Astrocyte (in vitro differentiated cells and primary cell): ENCODE measurements around the gene MRGPRE. TPM values are rescaled to one million over a fixed set of nuclear protein-coding genes. Genes with fewer than 3 reads are reported as not detected.

Experiments used
- DNase-seq: peaks from one replicate; pipeline ENCODE4 v3.0.0-alpha.2; 2010; ENCODE audit warnings: low read depth
- FAIRE-seq: peaks from 2 replicates; lab custom pipeline; 2011; peaks lifted over from hg19 to GRCh38; lab: Jason Lieb, UNC
- H2AFZ ChIP-seq: 2 replicates; pipeline ENCODE4 v1.6.0; 2012; ENCODE audit warnings: low read depth, low read length, inconsistent platforms
- H3K27ac ChIP-seq: 2 replicates; pipeline ENCODE4 v1.5.1; 2011; ENCODE audit warnings: low read depth, low read length, inconsistent platforms
- H3K27me3 ChIP-seq: 2 replicates; pipeline ENCODE4 v1.6.0; 2011; ENCODE audit warnings: low read length, inconsistent platforms; ENCODE audit not compliant: insufficient read depth
- H3K36me3 ChIP-seq: 2 replicates; pipeline ENCODE4 v1.5.1; 2011; ENCODE audit warnings: low read length, inconsistent platforms; ENCODE audit not compliant: insufficient read depth
- H3K4me1 ChIP-seq: 2 replicates; pipeline ENCODE4 v1.5.1; 2011; ENCODE audit warnings: low read length, inconsistent platforms; ENCODE audit not compliant: insufficient read depth
- H3K4me2 ChIP-seq: 2 replicates; pipeline ENCODE4 v1.6.0; 2012; ENCODE audit warnings: low read length, inconsistent platforms
- H3K4me3 ChIP-seq: 2 replicates; pipeline ENCODE4 v1.5.1; 2011; ENCODE audit warnings: low read depth, mild to moderate bottlenecking, low read length, inconsistent platforms; ENCODE audit not compliant: insufficient read depth
- H3K79me2 ChIP-seq: 2 replicates; pipeline ENCODE4 v1.6.0; 2012; ENCODE audit warnings: mild to moderate bottlenecking, low read length, inconsistent platforms; ENCODE audit not compliant: insufficient read depth
- H3K9ac ChIP-seq: 2 replicates; pipeline ENCODE4 v1.6.0; 2012; ENCODE audit warnings: mild to moderate bottlenecking, low read length, inconsistent platforms
- H3K9me3 ChIP-seq: 2 replicates; pipeline ENCODE4 v1.5.1; 2012; ENCODE audit warnings: low read depth, mild to moderate bottlenecking, low read length, inconsistent platforms; ENCODE audit not compliant: insufficient read depth
- H4K20me1 ChIP-seq: 2 replicates; pipeline ENCODE4 v1.6.0; 2012; ENCODE audit warnings: low read length, inconsistent platforms; ENCODE audit not compliant: insufficient read depth
- H3K27ac Mint-ChIP-seq: one replicate; pipeline ENCODE4 v1.8.0; 2021; ENCODE audit warnings: mild to moderate bottlenecking, mixed read lengths; ENCODE audit not compliant: unreplicated experiment
- H3K27me3 Mint-ChIP-seq: one replicate; pipeline ENCODE4 v1.8.0; 2021; ENCODE audit warnings: low read depth, mixed read lengths; ENCODE audit not compliant: unreplicated experiment
- H3K36me3 Mint-ChIP-seq: one replicate; pipeline ENCODE4 v1.8.0; 2021; ENCODE audit warnings: low read depth, mixed read lengths; ENCODE audit not compliant: unreplicated experiment
- H3K4me1 Mint-ChIP-seq: one replicate; pipeline ENCODE4 v1.8.0; 2021; ENCODE audit warnings: low read depth, mixed read lengths; ENCODE audit not compliant: unreplicated experiment
- H3K4me3 Mint-ChIP-seq: one replicate; pipeline ENCODE4 v1.8.0; 2021; ENCODE audit warnings: mild to moderate bottlenecking, moderate library complexity, mixed read lengths; ENCODE audit not compliant: unreplicated experiment
- H3K9me3 Mint-ChIP-seq: one replicate; pipeline ENCODE4 v1.8.0; 2021; ENCODE audit warnings: mild to moderate bottlenecking, mixed read lengths; ENCODE audit not compliant: unreplicated experiment
- EZH2 ChIP-seq: IDR thresholded peaks from 2 replicates; pipeline ENCODE4 v1.6.1; 2012; ENCODE audit warnings: mild to moderate bottlenecking, low read length, inconsistent platforms; ENCODE audit not compliant: insufficient read depth
- total RNA-seq: library from RNA; stranded (reverse); gene quantifications from 2 replicates; pipeline ENCODE4 v1.2.1, GENCODE V29; 2021
- TF ChIP-seq, protein P1 (sequence below): IDR thresholded peaks from 2 replicates; pipeline ENCODE4 v1.5.1; 2011; ENCODE audit warnings: low read depth, mild to moderate bottlenecking, inconsistent platforms, low read length, moderate library complexity; ENCODE audit not compliant: insufficient read depth

The MRGPRE gene
- total RNA-seq, 1 donor from 2014 or later = not detected

- Histone ChIP-seq H3K79me2 (no peaks in the 10 kb centered on the region), H3K9me3 (peaks cover 5% of the 10 kb centered on the region), H3K9ac (no peak overlapping the region), H3K4me1 (no peaks in the 10 kb centered on the region), H4K20me1 (no peaks in the 10 kb centered on the region), H3K4me3 (no peak overlapping the region), H3K27ac (no peak overlapping the region), H3K27me3 (peaks cover 6% of the 10 kb centered on the region), H3K4me2 (no peak overlapping the region), H2AFZ (no peak overlapping the region), H3K36me3 (no peaks in the 10 kb centered on the region)
- Mint-ChIP-seq H3K27me3 (peaks cover 20% of the 10 kb centered on the region), H3K36me3 (peaks cover 4% of the 10 kb centered on the region), H3K27ac (no peak overlapping the region), H3K4me1 (no peaks in the 10 kb centered on the region), H3K4me3 (no peak overlapping the region), H3K9me3 (peaks cover 9% of the 10 kb centered on the region)
- TF ChIP-seq, protein P1, sequence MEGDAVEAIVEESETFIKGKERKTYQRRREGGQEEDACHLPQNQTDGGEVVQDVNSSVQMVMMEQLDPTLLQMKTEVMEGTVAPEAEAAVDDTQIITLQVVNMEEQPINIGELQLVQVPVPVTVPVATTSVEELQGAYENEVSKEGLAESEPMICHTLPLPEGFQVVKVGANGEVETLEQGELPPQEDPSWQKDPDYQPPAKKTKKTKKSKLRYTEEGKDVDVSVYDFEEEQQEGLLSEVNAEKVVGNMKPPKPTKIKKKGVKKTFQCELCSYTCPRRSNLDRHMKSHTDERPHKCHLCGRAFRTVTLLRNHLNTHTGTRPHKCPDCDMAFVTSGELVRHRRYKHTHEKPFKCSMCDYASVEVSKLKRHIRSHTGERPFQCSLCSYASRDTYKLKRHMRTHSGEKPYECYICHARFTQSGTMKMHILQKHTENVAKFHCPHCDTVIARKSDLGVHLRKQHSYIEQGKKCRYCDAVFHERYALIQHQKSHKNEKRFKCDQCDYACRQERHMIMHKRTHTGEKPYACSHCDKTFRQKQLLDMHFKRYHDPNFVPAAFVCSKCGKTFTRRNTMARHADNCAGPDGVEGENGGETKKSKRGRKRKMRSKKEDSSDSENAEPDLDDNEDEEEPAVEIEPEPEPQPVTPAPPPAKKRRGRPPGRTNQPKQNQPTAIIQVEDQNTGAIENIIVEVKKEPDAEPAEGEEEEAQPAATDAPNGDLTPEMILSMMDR = no peak
- no peak for TF ChIP-seq EZH2
- FAIRE-seq (no peak), DNase-seq (no peak)
Measured at GRCh38 chr11:3186166-3186953, 45.9 kb downstream of the MRGPRE start.

DNA sequence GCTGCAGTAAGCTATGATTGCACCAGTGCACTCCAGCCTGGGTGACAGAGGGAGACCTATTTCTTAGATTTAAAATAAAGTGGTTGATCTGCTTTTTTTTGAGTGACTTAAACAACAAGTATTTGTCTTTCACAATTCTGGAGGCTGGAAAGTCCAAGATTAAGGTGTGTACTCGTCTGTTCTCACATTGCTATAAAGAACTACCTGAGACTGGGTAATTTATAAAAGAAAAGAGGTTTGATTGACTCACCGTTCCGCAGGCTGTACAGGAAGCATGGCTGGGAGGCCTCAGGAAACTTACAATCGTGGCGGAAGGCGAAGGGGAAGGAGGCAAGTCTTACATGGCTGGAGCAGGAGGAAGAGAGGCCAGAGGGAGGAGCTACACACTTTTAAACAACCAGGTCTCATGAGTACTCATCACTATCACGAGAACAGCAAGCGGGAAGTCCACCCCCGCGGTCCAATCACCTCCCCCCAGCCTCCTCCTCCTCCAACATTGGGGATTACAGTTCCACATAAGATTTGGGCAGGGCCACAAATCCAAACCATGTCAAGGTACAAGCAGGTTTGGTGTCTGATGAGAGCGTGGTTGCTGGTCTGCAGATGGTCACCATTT, 47.4 kb downstream of the MRGPRE start:
- no peaks in the 10 kb centered on the region for H3K36me3 ChIP-seq
- H2AFZ ChIP-seq = no peak overlapping the region
- peaks cover 21% of the 10 kb centered on the region for H3K27me3 Mint-ChIP-seq
- TF ChIP-seq EZH2 = no peak
- TF ChIP-seq, protein P1 = no peak
- no peak for FAIRE-seq
- H3K36me3 Mint-ChIP-seq = peaks cover 4% of the 10 kb centered on the region
- no peak for DNase-seq
- no peak overlapping the region for H3K27ac Mint-ChIP-seq
- H3K9me3 ChIP-seq = peaks cover 3% of the 10 kb centered on the region
- H3K4me3 Mint-ChIP-seq = no peak overlapping the region
- no peaks in the 10 kb centered on the region for H3K4me1 Mint-ChIP-seq
- H3K27me3 ChIP-seq = peaks cover 6% of the 10 kb centered on the region
- no peaks in the 10 kb centered on the region for H4K20me1 ChIP-seq
- no peak overlapping the region for H3K4me3 ChIP-seq
- peaks cover 17% of the 10 kb centered on the region for H3K9me3 Mint-ChIP-seq
- H3K79me2 ChIP-seq = no peaks in the 10 kb centered on the region
- no peak overlapping the region for H3K9ac ChIP-seq
- H3K27ac ChIP-seq = no peak overlapping the region
- no peaks in the 10 kb centered on the region for H3K4me1 ChIP-seq
- no peak overlapping the region for H3K4me2 ChIP-seq
